Erythroblast (primary cell): Measurements from ENCODE around the gene OR8G5.

Experiments
- GATA1 ChIP-seq: IDR thresholded peaks from 2 replicates; pipeline ENCODE4 v1.6.1; 2011; ENCODE audit warnings: low read depth, mild to moderate bottlenecking, control low read depth, low read length, moderate library complexity
- POLR2A ChIP-seq: IDR thresholded peaks from 2 replicates; pipeline ENCODE4 v1.6.1; 2011; ENCODE audit warnings: mild to moderate bottlenecking, low read length

- TF ChIP-seq POLR2A (no peak), GATA1 (no peak)
Measured at GRCh38 chr11:124222407-124222806, 33.8 kb upstream of the OR8G5 start.
